ENCODE data around the gene XPO4. TPM values are rescaled to one million over a fixed set of nuclear protein-coding genes. Genes with fewer than 3 reads are reported as not detected.
A peak's percentile ranks its signal among the peaks of the same experiment; 100 is the strongest.

The XPO4 gene
- total and polyA plus RNA-seq, 2 donors (not counting 3 experiments of a cell fraction or from before 2014, with no cell fraction given), result 6.0 to 22.5 TPM

DNA sequence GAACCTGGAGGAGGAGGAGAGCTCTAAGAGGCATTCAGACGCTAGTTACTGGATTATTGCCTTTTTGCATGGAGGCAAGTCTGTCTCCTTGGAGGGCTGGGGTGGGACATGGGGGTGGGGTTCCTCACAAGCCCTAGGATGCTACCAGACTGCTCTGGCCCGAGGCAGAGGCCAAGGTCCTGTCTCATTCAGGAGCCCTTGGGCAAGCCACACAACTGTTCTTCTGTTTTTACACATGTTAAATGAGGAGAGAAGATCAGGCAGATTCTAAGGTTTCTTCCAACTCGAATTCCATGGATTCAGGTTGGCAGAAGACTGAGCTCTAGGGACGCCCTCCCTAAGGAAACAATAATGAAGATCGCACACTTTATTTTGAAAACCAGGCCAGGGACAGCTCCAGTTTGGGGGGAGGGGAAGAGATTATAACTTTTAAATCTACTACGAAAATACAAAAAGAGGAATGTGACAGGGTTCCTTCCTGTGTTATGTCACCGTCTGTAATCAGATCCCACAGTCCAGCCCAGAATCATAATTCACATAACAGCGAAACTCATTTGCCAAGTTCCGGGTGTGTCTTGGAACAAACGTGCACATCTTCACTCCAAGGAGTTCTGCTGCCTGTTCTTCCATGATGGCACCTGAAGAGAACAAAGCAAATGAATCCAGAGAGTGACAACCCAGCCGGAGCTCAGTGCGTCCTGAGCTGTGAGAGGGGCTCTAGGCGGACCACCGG, 173.8 kb downstream of the XPO4 start:
- intact Hi-C loops (cut with micrococcal nuclease), result no loop called here
- Histone ChIP-seq H3K4me3 (replicated peaks in 1 of 3; ENCODE audit: insufficient read depth in 1 of 3, low read depth in 1 of 3, low read length in 3 of 3) (no peak overlapping the region), H3K36me3 (ENCODE audit: control insufficient read depth in 2 of 2, extremely low read depth in 1 of 2, insufficient read depth in 2 of 2, low read length in 2 of 2) (no peaks in the 10 kb centered on the region), H2AFZ (ENCODE audit: low read depth, low read length) (peak overlapping the region; percentile 58), H3K4me2 (ENCODE audit: insufficient read depth, low read length) (peak overlapping the region; percentile 38), H3K9me1 (replicated peaks; ENCODE audit: control insufficient read depth, extremely low read depth, insufficient read depth, low read length) (no peaks in the 10 kb centered on the region), H3K9me3 (replicated peaks; ENCODE audit: control insufficient read depth, insufficient read depth, low read length) (no peaks in the 10 kb centered on the region), H3K79me2 (ENCODE audit: control insufficient read depth, insufficient read depth, low read length) (no peaks in the 10 kb centered on the region), H3K27me3 (ENCODE audit: control insufficient read depth in 2 of 2, insufficient read depth in 2 of 2, low read length in 2 of 2) (no peaks in the 10 kb centered on the region), H4K20me1 (replicated peaks; ENCODE audit: control insufficient read depth, extremely low read depth, insufficient read depth, low read length) (no peaks in the 10 kb centered on the region), H3K27ac (ENCODE audit: insufficient read depth, low read depth, low read length) (peak overlapping the region; percentile 7), H3K9ac (replicated peaks; ENCODE audit: extremely low read depth, insufficient read depth, low read length) (no peak overlapping the region), H3K4me1 (ENCODE audit: control insufficient read depth, extremely low read depth, insufficient read depth, low read length) (peaks cover 7% of the 10 kb centered on the region)
- FAIRE-seq (peak; percentile 86), DNase-seq (ENCODE audit: low read depth, low spot score) (peak; percentile 49)
- TF ChIP-seq GATA2 (IDR thresholded peaks at IDR 0.05; ENCODE audit: insufficient read depth, insufficient read length, low read depth, low read length) (peak; percentile 23), FOS (IDR thresholded peaks at IDR 0.05; ENCODE audit: borderline replicate concordance, insufficient read depth, low read length) (no peak)
- ChIA-PET CTCF (interaction anchor here (0.6 to 1.5 kb wide), 5 partner anchors 17 to 232 kb away, joined by 3 to 4 read pairs (median 3); no protein-coding TSS in a partner anchor), POLR2A (no interaction called here)
- dilution Hi-C loops (cut with MboI; ENCODE audit: extremely low pct_ligation_motif_present, low sequenced_read_pairs), result no loop called here
- BruUV-seq (replicated peaks), result no TSS peak

GRCh38 chr13:20727856-20728255, 174.7 kb downstream of the XPO4 start:
- Histone ChIP-seq H3K9me3 (replicated peaks; ENCODE audit: control insufficient read depth, insufficient read depth, low read length) (no peaks in the 10 kb centered on the region), H4K20me1 (replicated peaks; ENCODE audit: control insufficient read depth, extremely low read depth, insufficient read depth, low read length) (no peaks in the 10 kb centered on the region), H3K4me2 (ENCODE audit: insufficient read depth, low read length) (no peak overlapping the region), H3K4me3 (replicated peaks in 1 of 3; ENCODE audit: insufficient read depth in 1 of 3, low read depth in 1 of 3, low read length in 3 of 3) (no peak overlapping the region), H3K79me2 (ENCODE audit: control insufficient read depth, insufficient read depth, low read length) (no peaks in the 10 kb centered on the region), H3K36me3 (ENCODE audit: control insufficient read depth in 2 of 2, extremely low read depth in 1 of 2, insufficient read depth in 2 of 2, low read length in 2 of 2) (no peaks in the 10 kb centered on the region), H3K27me3 (ENCODE audit: control insufficient read depth in 2 of 2, insufficient read depth in 2 of 2, low read length in 2 of 2) (no peaks in the 10 kb centered on the region), H3K9me1 (replicated peaks; ENCODE audit: control insufficient read depth, extremely low read depth, insufficient read depth, low read length) (no peaks in the 10 kb centered on the region), H3K9ac (replicated peaks; ENCODE audit: extremely low read depth, insufficient read depth, low read length) (no peak overlapping the region), H3K27ac (ENCODE audit: insufficient read depth, low read depth, low read length) (no peak overlapping the region), H3K4me1 (ENCODE audit: control insufficient read depth, extremely low read depth, insufficient read depth, low read length) (peaks cover 7% of the 10 kb centered on the region), H2AFZ (ENCODE audit: low read depth, low read length) (no peak overlapping the region)
- intact Hi-C loops (cut with micrococcal nuclease), result no loop called here
- no TSS peak for BruUV-seq (replicated peaks)
- FAIRE-seq (no peak), DNase-seq (ENCODE audit: low read depth, low spot score) (no peak)
- ChIA-PET POLR2A (no interaction called here), CTCF (interaction anchor here (0.5 to 1.2 kb wide), 3 partner anchors 16 to 216 kb away, joined by 3 read pairs; no protein-coding TSS in a partner anchor)
- no peak for TF ChIP-seq POLR2A (IDR thresholded peaks at IDR 0.05; ENCODE audit: low read depth, low read length)
- no peak for TF ChIP-seq EZH2 (IDR thresholded peaks at IDR 0.05; ENCODE audit: borderline replicate concordance, low read depth, low read length, severe bottlenecking)
- no peak for TF ChIP-seq FOS (IDR thresholded peaks at IDR 0.05; ENCODE audit: borderline replicate concordance, insufficient read depth, low read length)
- TF ChIP-seq JUN (IDR thresholded peaks at IDR 0.05; ENCODE audit: borderline replicate concordance, insufficient read depth, insufficient read length, low read depth), result no peak
- TF ChIP-seq CTCF (IDR thresholded peaks at IDR 0.05; ENCODE audit: extremely low read depth in 1 of 2, insufficient read depth in 1 of 2, low read depth in 1 of 2, low read length in 2 of 2), result no peak
- no peak for TF ChIP-seq MAX (IDR thresholded peaks at IDR 0.05; ENCODE audit: insufficient read depth, insufficient read length)
- no peak for TF ChIP-seq POLR2AphosphoS5 (IDR thresholded peaks at IDR 0.05; ENCODE audit: insufficient read depth, low read depth, low read length)
- no peak for TF ChIP-seq MYC (IDR thresholded peaks at IDR 0.05; ENCODE audit: low read depth, low read length)
- no peak for TF ChIP-seq GATA2 (IDR thresholded peaks at IDR 0.05; ENCODE audit: insufficient read depth, insufficient read length, low read depth, low read length)
- dilution Hi-C loops (cut with MboI; ENCODE audit: extremely low pct_ligation_motif_present, low sequenced_read_pairs), result no loop called here

All from endothelial cell of umbilical vein (primary cell).